NCI-H1417 (cell line): Measurements from ENCODE around the gene CRIP3.
"Not testable (repeated sequence)": the region's sequence is repeated elsewhere in the genome, so short reads cannot be mapped to it uniquely, and the experiment has no call there.

Source experiments
- DNase-seq, 3 experiments: peaks; one replicate each; lab custom pipeline; 2025; lab: John Stamatoyannopoulos, UW

The CRIP3 gene

DNA sequence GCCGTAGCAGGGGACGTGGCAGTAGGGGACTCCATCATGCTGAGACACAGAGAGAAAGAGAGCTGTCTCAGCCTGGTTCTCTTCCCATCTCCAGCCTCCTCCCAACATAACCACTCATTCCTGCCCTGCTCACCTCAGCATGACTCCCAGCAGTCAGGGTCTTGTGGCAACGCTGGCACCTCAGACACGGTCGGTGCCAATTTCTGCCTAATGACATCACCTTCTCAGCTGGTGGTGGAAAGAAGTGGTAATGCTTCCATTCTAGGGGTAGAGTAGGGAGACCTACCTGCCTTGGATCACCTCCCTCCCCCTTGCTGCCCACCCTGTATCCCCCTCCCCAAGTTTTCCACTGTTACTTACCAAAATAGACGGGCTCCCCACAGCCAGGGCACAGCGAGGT is 2.5 kb downstream of the CRIP3 start:
- no peak for DNase-seq

- DNase-seq = no peak
Measured at GRCh38 chr6:43304882-43305281, 3.7 kb downstream of the CRIP3 start.

- DNase-seq = no peak
Measured at GRCh38 chr6:43304361-43304760, 4.3 kb downstream of the CRIP3 start.

GRCh38 chr6:43303751-43304331 is 4.8 kb downstream of the CRIP3 start:
- DNase-seq = no peak

DNA sequence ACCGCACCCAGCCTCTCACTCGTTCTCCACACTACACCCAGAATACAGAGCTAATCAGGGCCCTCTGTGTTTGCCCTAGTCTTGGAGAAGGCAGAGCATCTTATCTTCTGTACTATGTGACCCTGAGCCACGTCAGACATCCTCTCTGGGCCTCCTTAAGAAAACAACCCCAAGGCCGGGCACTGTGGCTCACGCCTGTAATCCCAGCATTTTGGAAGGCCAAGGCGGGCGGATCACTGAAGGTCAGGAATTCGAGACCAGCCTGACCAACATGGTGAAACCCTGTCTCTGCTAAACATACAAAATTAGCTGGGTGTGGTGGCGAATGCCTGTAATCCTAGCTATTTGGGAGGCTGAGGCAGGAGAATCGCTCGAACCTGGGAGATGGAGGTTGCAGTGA is 5.6 kb downstream of the CRIP3 start:
- DNase-seq = not testable (repeated sequence)

DNA sequence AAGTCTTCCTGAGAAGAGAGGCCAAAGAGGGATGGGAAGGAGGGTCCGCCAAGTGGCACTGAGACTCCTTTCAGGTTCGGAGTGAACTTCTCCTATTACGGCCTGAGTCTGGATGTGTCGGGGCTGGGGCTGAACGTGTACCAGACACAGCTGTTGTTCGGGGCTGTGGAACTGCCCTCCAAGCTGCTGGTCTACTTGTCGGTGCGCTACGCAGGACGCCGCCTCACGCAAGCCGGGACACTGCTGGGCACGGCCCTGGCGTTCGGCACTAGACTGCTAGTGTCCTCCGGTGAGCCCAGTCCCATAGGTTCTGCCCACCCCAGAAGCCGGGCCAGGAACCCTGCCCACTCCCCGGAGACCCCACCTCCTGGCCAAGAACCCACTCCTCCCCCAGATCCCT is 6.5 kb downstream of the CRIP3 start:
- DNase-seq = no peak

DNA sequence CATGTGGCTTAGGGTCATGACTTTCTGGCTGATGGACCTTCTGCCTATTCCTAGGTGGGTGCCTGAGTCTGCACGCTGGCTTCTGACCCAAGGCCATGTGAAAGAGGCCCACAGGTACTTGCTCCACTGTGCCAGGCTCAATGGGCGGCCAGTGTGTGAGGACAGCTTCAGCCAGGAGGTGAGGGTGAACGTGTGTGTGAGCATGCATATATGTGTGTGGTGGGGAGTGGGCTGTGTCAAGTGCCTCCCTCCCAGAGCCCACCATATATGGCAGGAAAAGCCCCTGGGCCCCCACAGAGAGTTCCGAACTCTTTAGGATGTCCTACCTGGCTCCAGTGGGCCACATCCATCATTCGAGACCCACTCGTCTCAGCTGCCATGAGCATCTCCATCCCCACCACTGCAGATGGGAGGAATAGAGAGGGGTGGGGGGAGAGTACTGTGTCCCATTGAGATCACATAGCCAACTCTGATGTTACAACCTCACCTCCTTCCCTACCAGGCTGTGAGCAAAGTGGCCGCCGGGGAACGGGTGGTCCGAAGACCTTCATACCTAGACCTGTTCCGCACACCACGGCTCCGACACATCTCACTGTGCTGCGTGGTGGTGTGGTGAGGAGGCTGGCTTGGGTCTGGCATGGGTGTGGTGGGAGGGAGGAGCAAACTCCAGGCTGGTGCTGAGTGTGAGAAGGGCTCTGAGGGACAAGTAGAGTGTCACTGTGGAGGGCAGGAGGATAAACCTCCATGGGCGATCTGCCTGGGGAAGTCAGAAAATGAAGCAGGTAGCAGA is 7.3 kb downstream of the CRIP3 start:
- DNase-seq = no peak

- no peak for DNase-seq
Measured at GRCh38 chr6:43299338-43300293, 9.0 kb downstream of the CRIP3 start.

GRCh38 chr6:43298565-43299337 is 9.9 kb downstream of the CRIP3 start:
- no peak for DNase-seq

DNA sequence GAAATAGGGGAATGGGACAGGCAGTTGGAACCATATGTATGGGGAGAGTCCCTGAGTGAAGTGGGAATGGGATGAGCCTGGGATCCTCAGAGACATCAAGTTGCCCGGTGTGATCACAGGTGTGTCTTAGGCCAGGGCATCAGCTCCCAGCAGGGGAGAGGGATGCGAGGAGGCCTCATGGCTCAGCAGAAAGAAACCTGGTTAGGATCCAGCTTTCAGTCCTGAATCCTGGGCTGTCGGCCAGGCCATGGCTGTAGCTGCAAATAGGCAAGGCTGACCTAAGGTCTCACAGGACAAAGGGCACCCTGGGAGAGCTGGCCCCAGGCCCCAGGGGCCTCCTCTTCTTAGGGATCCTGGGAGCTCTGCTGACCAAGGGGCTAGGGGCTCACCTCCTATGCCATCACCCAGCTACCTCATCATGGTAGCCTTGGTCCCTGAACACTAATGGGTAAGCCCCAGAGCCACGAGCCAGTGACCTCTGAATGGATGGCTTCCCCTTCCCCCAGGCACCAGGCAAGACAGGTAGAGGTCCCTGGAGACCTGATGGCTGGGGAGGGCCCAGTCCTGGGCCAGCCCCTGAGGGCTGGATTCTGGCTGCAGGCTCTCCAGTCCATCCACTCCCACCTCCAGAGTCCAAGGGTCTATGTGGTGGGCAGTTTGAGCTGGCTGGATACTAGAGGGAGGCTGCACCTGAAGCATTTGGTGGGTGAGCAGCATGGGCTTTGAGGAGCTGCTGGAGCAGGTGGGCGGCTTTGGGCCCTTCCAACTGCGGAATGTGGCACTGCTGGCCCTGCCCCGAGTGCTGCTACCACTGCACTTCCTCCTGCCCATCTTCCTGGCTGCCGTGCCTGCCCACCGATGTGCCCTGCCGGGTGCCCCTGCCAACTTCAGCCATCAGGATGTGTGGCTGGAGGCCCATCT is 10.7 kb downstream of the CRIP3 start, which contains the start of gene SLC22A7:
TSS of gene SLC22A7 (plus strand) at position 617 of the 921 bp plus-strand sequence. CDS start at position 716, 99 bp downstream.
- DNase-seq = no peak

DNA sequence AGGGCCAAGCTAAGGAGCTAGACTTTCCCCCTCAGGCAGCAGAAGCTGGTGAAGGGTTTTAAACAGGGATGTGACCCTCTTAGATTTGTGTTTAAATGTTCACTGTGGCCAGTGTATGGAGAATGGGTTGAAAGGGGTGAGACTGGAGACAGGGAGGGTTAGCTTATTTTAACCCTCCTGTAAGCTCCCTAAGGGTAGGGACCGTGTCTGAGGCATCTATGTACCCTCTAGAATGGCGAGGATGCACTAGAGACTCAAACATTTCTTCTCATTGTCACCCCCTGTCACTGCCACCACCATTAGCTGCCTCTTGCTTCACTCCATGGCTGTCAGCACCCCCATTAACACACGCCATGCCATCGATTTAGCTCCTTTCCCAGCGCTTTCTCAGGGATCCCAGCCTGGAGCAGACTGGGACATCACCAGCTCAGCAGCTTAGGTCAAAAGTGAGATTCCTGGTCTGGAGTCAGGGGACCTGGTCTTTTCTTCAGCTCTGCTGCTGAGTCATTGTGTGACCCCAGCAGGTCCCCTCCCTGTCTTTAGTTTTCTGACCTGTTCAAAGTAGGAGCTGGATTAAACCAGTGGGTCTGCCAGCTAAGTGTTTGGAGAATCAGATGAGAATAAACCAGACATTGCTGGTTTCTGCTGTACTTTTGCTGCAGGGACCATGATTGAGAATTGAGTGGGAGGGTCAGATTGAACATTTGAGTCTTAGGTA is 11.7 kb downstream of the CRIP3 start:
- no peak for DNase-seq

GRCh38 chr6:43295456-43295855 is 13.2 kb downstream of the CRIP3 start:
- DNase-seq = no peak

DNA sequence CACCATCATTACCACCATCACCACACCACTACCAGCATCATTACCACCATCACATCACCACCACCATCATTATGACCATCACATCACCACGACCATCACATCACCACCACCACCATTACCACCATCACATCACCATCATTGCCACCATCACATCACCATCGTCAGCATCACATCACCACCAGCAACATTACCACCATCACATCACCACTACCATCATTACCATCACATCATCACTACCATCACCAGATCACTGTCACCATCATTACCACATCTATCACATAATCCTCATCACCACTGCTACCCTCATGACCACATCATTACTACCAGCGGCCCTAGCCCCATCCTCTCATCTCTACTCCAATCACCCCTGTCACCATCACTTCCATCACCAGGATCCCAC is 14.1 kb downstream of the CRIP3 start:
- no peak for DNase-seq

DNA sequence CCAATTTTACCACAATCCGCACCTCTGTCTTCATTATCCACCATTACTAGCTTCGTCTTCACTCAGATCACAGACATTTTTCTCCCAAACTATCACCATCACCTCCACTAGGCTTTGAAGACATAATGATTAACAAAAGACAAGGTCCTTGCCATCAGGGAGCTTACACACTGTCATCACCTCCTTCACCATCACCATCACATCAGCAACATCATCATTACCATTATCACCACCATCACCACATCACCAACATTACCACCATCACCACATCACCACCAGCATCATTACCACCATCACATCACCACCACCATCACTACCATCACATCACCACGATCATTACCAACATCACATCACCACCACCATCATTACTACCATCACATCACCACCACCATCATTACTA is 14.9 kb downstream of the CRIP3 start:
- no peak for DNase-seq

DNA sequence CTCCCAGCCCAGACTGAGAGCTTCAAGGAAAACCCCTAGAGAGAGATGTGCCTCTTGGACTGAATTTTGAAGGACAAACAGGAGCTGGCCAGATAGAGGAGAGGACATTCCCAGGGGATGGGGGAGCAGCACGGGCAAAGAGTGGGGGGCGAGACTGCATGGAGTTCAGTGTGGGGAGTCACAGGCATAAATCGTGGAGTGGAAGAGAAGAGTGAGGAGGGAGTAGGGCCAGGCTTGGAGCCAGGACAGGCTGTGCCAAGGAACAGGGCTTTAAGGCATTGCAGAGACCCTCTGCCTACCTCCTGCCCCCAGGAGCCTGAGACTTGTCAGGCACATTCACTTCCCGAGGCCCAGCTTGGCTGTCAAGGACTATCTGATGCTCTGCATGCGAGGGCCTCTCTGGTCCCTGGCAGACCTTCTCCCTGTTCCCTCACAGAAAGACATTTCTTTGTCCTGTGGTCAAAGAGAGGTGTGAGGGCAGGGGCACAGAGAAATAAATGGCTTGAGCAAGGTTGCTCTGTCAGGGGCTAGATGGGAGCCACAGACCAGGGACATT is 15.8 kb downstream of the CRIP3 start:
- DNase-seq = no peak

- DNase-seq = no peak
Measured at GRCh38 chr6:43292341-43292740, 16.3 kb downstream of the CRIP3 start.

GRCh38 chr6:43291708-43292107 is 16.9 kb downstream of the CRIP3 start:
- DNase-seq = no peak

- no peak for DNase-seq
Measured at GRCh38 chr6:43290905-43291355, 17.7 kb downstream of the CRIP3 start.

DNA sequence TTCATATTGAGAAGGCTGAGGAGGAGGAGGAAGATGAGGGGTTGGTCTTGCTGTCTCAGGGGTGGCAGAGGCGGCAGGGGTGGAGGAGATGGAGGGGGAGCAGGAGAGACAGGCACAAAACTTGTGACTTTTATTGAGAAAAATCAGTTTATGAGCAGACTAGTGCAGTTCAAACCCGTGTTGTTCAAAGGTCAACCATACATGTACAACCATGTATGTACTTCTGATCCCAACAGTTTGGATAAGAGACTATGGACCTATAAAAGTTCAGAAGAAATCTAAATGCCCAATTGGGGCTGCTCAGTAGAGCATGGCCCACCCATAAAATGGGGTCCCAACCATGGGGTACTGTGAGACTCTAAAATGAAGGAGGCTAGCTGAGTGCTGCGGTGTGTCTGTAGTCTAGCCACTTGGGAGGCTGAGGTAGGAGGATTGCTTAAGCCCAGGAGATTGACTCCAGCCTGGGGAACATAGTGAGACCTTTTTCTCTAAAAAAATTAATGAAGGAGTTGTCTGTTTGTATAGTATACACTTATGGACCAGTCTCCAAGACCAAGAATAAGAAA is 18.2 kb downstream of the CRIP3 start:
- DNase-seq = no peak
